Measurements from ENCODE around the gene TFR2.
A peak's percentile ranks its signal among the peaks of the same experiment; 100 is the strongest.

Gene TFR2

DNA sequence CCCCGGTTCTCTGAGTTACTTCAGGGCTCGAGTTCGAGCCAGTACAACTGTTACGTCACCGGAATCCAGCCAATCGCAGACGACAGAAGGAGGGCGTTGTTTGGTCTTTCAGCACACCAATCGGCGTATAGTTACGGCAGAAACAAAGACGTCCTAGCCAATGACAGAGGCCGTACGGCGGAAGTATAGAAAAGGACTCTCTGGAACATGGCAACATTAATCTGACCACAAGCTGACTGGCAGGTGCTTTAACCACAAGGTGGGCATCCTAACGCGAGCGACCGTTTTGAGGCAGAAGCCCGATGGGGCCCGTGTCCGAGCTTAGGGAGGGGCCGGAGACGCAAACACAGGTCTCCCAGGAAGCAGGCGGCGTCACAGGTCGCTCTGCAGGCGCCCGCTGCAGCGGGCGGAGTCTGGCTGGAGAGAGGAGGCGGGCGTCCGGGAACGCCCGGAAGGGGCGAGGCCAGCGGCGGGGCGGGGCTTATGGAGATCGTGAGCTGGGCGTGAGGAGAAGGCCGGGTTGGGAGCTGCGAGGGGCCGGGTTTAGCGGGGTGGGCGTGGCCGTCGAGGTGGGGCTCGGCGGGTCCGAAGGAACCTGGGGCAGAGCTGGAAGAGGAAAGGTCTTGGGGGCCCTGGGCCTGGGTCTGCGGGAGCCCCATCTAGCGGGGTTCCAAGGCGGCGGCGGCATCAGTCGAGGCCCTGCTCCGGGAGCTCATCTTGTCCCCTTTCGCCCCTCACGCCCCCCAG lies 29.2 kb downstream of the TFR2 start, which contains the start of gene MOSPD3:
MOSPD3 (plus strand) TSS at position 558 of the 747 bp plus-strand sequence. CDS start 252 bp downstream, outside the sequence.
- peak; percentile 97 to 99 for DNase-seq

DNA sequence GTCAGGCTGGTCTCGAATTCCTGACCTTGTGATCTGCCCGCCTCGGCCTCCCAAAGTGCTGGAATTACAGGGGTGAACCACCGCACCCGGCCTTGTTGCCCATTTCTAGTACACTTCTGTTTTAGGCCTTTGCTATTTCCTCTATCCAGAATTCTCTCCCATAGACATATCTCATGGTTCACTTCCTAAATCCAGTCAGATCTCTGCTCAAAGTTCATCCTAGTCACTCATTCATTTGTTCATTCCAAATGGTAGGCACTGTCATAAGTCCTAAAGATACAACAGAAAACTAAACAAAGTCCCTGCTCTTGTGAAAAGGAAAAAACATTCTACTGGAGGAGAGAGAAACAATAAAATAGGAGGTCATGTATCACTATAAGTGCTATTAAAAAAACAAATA lies 31.4 kb downstream of the TFR2 start:
- no peak for DNase-seq

DNA sequence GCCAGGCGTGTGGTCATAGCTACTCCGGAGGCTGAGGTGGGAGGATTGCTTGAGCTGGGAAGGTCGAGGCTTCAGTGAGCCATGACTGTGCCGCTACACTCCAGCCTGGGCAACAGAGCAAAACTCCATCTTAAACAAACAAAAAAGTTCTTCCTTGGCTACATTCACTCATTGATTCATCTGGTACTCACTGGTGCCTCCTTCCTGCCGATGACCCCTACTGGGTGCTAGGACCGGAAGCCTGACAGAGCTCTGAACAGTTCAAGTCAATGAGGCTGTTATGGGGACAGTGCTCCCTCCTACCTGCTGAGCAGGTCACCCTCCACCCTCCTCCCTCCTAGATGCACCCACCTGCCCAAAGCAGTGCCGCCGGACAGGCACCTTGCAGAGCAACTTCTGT lies 34.2 kb downstream of the TFR2 start:
- peak in 1 of 2 experiments; percentile 15 for DNase-seq

DNA sequence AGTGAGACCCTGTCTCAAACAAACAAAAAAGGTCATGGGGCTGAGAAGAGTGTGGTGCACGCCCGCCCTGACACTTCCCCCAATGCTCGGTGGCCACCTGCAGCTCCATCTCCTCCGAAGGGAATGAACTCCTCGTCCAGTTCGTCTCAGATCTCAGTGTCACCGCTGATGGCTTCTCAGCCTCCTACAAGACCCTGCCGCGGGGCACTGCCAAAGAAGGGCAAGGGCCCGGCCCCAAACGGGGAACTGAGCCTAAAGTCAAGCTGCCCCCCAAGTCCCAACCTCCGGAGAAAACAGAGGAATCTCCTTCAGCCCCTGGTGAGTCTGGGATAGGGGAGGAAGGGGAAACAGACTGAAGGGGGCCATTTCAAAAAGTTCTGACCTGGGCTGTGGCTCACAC lies 35.0 kb downstream of the TFR2 start:
- DNase-seq: no peak

DNA sequence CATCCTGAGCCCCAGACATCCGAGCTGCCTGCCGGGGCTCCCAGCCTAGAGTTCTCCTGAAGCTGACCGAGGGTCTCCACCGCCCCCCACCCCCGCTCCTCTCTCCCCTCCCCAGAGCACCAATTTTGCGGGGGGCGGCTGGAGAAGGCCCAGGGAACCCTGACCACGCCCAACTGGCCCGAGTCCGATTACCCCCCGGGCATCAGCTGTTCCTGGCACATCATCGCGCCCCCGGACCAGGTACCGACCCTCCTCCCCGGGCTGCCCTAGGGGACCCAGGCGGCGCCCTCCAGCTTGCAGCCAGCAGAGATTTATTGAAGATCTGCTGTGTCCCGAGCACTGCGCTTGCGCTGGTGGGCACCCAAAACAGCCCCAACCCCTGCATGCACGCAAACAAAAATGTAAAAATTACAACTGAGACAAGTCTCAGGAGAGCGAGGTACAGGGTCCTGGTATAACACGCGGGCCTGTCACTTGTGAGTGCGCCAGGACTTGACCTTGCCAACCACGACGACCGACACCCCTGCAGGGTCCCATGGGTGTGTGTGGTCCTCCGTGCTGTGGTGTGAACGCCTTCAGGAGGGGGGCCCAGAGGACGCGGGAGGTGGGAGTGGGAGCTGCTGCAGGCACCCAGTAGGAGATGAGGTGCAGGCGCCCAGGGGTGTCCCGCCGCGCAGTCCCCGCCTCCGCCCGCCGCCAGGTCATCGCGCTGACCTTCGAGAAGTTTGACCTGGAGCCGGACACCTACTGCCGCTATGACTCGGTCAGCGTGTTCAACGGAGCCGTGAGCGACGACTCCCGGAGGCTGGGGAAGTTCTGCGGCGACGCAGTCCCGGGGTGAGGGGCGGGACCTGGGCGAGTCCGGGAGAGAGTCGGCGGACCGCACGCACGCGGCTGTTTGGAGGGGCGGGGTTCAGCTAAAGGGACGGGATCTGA lies 36.1 kb downstream of the TFR2 start:
- no peak for DNase-seq

DNA sequence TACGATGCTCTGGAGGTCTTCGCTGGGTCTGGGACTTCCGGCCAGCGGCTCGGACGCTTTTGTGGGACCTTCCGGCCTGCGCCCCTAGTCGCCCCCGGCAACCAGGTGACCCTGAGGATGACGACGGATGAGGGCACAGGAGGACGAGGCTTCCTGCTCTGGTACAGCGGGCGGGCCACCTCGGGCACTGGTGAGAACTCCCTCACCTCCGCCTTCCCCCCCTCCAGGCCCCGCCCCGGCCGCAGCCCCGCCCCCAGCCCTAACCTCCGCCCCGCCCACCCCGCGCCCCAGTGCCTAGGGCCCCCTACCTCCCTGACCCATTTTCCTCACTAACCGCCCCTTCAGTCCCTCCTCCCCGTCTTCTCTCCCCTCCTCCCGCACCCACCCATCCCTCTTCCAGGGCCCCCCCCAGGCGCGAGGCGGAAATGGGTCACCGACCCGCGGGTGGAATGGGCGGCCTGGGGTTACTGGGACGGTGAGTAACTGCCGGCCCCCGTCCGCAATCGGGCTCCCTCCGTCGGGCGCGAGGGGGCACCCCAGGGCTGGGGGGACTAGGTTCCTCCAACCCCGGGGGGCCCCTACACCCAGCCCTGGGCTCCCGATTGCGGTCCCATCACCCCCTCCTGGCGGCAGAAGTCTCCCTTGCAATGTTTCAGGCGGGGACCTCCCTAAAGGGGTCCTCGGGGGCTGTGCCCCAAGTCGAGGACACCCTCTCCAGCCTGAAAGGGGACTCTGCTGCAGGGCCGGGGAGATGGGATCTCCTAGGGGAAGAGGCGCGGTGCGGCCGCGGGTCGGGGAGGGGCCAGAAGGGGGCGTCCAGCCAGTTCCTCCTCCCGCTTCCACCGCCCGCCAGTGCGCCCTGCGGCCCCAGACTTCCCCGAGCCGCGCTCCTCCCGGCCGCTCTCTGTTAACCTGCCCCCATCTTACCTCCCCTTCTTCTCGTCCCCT lies 37.0 kb downstream of the TFR2 start:
- DNase-seq: peak; percentile 39 to 58

DNA sequence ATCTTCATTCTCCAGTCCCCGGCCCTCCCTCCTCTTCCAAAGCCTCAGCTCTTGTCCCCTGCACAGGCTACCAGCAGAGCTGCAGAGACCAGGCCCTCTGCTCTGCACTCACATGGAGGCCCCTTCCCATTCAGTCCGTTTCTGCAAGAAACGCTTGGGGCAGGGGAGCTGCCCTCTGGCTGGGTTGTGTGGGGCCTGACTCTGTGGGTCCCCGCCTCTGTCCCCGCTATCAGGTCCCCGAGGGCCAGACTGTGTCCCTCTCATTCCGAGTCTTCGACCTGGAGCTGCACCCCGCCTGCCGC lies 37.7 kb downstream of the TFR2 start:
- DNase-seq: no peak

DNA sequence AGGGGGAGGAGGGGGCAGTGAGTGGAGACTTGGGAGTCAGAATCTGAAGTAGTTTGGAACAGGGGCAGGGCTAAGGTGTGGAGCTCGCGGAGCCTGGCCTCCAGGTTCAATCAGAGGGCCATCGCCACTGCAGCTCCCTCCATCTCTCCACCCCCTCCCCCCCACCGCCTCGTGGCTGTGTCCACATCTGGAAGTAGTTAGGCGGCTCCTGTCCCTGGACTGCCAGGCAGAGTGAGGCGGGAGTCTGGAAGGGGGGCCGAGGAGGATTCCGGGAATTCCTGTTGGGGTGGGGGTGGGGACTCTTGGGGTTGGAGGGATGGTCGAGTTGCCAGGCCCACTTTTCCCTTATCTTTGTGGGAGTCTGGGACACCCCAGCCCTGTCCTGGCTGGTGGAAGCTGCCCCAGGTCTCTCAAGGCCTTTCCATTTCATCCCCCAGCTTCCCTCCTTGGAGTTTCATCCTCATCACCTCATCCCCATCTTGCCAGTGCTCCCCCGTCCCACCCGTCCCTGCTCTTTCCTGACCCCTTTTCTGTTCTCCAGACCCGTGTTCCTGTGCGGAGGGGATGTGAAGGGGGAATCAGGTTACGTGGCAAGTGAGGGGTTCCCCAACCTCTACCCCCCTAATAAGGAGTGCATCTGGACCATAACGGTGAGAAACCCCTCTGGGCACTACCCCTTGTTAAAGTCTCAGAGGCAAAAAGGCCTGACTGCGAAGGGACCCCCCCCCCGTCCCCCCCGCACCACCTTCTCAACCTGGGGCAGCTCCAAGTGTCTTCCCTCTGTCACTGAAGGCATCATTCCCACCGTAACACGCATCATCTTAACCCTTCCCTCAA lies 38.2 kb downstream of the TFR2 start:
- DNase-seq: no peak

DNA sequence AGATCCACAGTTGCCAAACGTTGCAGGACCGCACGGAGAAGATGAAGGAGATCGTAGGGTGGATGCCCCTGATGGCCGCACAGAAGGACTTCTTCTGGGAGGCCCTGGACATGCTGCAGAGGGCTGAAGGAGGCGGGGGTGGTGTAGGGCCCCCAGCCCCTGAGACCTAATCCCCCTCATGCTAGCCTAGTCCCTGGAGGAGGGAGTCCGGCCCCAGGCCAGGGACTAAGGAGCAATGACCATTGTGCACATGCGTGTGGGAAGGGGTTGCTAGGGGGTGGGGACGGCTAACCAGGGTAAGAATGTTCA lies 40.7 kb downstream of the TFR2 start:
- no peak for DNase-seq

DNA sequence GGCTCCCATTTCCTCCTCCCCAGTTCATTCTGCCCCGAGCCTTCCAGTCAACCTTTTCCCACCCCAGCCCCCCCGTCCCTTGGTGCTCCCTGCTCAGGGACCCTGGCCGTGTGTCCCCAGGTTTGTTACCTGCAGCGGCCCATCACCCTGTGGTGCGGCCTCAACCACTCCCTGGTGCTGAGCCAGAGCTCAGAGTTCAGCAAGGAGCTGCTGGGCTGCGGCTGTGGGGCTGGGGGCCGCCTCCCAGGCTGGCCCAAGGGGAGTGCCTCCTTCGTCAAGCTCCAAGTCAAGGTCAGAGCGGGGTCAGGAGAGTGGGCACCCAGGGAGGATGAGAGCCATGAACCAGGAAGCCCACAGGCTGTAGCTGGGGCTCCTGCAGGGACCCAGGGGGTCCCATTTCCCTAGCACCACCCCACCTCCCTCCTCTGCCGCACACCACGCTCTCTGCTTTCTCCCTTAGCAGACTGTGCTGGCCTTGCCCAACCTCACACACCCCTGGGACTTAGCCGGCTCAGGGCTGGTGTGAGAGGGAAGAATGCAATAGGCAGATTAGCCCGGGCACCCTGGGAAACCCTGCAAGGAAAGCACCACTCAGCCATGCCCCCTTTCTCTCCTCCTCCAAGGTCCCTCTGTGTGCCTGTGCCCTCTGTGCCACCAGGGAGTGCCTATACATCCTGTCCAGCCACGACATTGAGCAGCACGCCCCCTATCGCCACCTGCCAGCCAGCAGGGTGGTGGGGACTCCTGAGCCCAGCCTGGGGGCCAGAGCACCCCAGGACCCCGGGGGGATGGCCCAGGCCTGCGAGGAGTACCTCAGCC lies 41.2 kb downstream of the TFR2 start:
- DNase-seq: no peak

DNA sequence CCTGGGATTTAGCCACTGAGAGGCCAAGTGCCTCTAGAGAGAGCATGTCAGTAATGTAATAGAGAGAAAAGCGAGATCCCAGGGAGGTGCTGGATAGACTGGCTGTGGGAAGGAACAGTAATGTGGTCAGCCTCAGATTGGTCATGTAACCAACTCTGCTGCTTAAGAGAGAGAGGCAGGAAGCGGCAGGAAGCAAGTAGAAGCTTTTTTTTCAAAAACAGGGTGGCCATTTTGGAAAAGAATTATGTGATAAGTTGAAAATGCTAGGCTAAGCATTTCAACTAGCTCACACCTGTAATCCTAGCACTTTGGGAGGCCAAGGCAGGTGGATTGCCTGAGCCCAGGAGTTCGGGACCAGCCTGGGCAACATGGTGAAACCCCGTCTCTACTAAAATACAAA lies 42.9 kb downstream of the TFR2 start:
- DNase-seq: no peak

DNA sequence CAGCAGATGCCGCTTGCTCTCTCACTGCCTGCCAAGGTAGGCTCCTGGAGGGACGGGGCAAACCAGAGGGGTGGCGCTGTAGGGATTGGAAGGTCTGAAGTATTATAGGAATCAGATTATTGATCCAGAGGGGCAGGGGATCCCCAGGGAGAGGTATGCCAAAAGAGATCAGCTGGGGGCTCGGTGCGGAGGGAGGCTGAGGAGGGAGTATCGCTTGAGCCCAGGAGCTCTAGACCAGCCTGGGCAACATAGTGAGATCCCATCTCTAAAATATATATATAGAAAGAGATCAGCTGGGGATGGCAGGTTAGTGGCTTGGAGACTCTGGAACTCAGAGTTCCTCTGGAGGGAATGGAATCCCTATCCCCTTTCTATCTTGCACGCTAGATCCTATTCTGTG lies 46.2 kb downstream of the TFR2 start:
- no peak for DNase-seq

DNA sequence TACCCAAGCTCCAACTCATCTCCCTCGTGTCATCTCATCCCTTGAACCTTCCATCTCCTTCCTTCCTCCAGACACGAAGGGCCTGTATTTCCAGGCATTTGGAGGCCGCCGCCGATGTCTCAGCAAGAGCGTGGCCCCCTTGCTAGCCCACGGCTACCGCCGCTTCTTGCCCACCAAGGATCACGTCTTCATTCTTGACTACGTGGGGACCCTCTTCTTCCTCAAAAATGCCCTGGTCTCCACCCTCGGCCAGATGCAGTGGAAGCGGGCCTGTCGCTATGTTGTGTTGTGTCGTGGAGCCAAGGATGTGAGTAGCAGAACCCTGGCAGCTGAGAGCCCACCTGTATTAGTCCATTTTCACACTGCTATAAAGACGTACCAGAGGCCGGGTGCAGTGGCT lies 49.8 kb downstream of the TFR2 start:
- DNase-seq: no peak

DNA sequence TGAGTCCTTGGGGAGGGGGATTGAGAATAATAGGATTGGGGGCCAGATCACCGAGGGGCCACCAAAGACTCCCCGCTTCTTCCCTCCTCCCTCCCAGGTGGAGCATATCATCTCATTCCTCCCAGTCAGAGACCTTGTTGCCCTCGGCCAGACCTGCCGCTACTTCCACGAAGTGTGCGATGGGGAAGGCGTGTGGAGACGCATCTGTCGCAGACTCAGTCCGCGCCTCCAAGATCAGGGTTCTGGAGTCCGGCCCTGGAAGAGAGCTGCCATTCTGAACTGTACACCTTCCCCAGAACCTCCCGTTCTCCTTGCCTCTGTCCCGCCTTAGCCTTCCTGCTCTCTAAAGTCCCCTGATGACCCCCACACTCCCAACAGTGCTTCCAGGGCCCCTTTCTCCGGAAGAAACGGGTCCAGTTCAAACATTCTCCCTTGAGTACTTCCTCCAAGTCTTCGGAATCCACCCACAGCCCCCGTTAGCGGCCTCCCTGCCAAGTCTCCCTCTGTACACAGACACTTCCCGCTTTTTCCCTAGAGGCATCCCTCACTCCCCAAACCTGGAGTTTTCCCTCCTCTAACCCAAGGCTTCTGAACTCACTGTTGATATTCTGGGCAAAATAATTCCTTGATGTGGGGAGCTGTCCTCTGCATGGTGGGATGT lies 51.1 kb downstream of the TFR2 start:
- DNase-seq: no peak

DNA sequence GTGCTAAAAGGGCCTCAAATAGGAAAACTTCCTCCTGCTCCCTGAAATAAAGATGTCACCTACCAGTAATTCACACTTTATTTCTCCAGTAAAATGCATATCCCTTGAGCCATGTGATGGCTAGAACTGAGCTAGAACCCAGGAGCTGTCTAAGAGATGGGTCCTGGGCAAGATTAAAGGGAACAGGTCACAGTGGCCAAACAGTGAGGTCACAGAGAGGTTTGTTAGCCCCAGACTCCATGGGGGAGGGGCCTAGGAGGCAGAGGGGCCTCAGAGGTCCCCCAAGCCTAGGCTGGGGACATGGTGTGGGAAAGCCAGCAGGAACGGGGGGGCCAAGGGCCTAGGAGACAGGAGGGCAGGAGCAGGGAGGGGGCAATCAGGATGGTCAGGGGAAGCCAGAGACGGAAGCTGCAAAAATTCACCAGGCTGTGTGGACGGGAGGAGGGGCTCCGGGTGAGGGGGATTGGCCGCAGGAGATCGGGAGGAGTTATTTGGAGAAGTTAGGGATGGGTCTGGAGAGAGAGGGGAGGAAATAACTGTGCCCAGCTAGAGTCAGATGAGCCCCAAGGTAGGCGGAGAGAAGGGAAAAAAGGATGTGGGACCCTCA lies 51.9 kb downstream of the TFR2 start:
- DNase-seq: no peak

DNA sequence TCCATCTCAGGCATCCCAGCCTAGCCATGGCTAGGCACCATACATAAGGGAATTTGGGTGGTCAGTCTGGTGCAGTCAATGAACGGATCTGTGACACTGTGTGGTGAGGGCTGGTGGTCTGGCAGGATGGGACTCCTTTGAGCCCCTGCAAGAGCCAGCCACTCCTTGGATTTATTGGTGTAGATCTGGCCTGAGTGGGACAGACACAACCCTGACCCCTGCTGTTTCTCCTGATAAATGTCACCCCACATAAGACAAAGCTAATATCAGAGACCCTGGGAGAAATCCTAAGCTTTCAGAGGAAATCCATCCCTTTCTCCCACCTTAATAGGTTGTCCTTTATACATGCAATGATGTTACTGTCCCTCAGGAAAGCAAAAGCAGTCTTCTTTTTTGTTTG lies 52.9 kb downstream of the TFR2 start:
- no peak for DNase-seq

DNA sequence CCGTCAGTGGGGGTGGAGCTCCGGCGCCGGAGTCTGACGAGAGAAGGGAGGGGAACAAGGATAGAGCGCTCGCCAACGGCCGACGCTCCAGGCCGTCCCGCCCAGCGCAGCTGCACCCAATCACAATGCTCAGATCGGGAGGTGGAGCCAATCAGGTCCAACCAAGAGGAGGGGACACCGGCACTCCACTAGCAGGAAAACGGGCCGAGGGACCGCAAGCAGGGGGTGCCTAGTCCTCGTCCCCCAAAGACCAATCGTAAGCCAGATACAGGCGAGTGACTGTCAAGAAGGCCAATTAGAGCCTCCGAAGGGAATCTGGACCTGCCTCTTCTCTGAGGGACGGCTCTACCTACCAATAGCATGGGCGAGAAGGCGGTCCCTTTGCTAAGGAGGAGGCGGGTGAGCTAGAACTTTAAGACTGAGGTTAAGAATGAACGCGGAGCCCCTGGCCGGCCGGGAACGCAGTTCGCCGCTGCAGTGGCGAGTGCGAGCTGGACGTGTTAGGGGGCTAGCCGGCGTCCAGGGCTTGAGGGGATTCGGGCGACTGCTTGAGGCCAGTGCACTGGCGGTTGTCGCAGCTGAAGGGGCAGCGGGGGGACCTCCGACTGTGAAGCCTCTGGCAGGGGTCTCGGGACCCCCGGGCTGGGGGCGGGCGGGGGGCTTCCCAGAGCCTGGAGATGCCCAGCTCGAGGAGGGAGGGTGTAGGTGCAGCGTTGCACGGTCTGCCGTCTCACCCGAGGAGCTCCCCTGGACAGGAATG lies 54.9 kb downstream of the TFR2 start, which contains the start of gene FBXO24:
FBXO24 (plus strand) TSS at position 63 of the 760 bp plus-strand sequence; CDS start at position 361, 298 bp downstream.
- peak; percentile 99 for DNase-seq

DNA sequence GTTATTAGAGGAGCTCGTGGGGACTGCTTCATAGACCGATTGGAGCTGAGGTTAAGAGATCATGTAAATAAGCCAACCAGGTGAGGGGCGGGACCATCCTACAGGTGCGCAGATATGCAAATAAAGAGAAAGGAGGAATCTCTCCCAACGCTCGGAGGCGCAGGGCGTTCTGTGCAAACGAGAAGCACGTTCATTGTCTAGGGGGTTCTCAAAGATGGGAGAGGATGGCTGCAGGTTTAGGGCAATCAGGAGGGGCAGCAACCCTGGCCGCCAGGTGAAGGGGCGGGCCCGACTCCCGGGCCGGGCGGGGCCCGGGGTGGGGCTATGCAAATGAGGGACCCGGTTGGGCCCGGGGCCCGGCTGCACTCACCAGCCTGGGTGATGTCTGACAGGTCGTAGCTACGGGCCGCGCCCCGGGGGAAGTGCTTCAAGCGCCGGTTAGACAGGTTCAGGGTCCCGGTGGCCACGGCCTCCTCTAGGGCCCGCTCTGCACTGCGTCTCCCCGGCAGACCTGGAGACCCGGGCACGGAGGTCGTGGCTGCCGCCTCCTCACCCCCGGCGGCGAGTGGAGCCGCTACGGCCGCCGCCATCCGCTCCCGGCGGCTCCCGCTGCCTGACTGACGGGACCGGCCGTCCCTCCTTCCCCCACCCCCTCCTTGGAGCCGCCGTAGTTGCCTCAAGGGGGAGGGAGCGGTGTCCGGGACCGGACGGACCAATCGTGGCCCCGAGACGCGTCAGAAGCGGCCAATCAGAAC lies 55.7 kb downstream of the TFR2 start, which contains the start of gene LRCH4:
LRCH4 (minus strand) TSS at position 619 of the 755 bp plus-strand sequence; CDS start at position 590, 29 bp downstream.
- DNase-seq: no peak

All from SW 1271 (cell line).